Tibial nerve (tissue), 4 donors: ENCODE results near the gene SLC25A13. TPM values are rescaled to one million over a fixed set of nuclear protein-coding genes. Genes with fewer than 3 reads are reported as not detected.

Experiments used
- DNase-seq, 2 donors: peaks; one replicate each; pipeline ENCODE4 v3.0.0-alpha.2; 2019; ENCODE audit warnings: low spot score in 2 of 2
- H3K27ac ChIP-seq, 4 donors: fragments of 200-600 bp; sonication (generic) in 3 of 4; one replicate each; pipeline ENCODE4 v1.5.1; 2017 to 2019; ENCODE audit warnings: mild to moderate bottlenecking in 1 of 4
- H3K27me3 ChIP-seq, 2 donors: fragments of 200-600 bp; sonication (generic) in 1 of 2; one replicate each; pipeline versions ENCODE4 v1.5.1 to v1.6.0; 2017 to 2019
- H3K36me3 ChIP-seq, 3 donors: fragments of 200-600 bp; sonication (generic); one replicate each; pipeline ENCODE4 v1.5.1; 2018 to 2019
- H3K4me1 ChIP-seq, 4 donors: fragments of 200-600 bp; sonication (generic) in 3 of 4; one replicate each; pipeline ENCODE4 v1.5.1; 2017 to 2019
- H3K4me3 ChIP-seq, 4 donors: fragments of 200-600 bp; sonication (generic) in 3 of 4; one replicate each; pipeline ENCODE4 v1.5.1; 2017 to 2019; ENCODE audit warnings: mild to moderate bottlenecking in 1 of 4, moderate library complexity in 1 of 4
- H3K9me3 ChIP-seq, 4 donors: fragments of 200-600 bp; sonication (generic) in 3 of 4; one replicate each; pipeline ENCODE4 v1.5.1; 2017 to 2019
- EP300 ChIP-seq, 2 donors: sonication (generic); formaldehyde crosslinking; IDR thresholded peaks; one replicate each; pipeline ENCODE4 v1.6.1; 2017; ENCODE audit warnings: antibody characterized with exemption in 2 of 2, mild to moderate bottlenecking in 1 of 2
- POLR2A ChIP-seq, 2 donors: fragments of 450-650 bp; IDR thresholded peaks; one replicate each; pipeline ENCODE4 v1.6.1; 2017; ENCODE audit warnings: antibody characterized with exemption in 2 of 2, mild to moderate bottlenecking in 2 of 2, moderate library complexity in 2 of 2
- WGBS, 2 donors: methylation state at CpG; one replicate each; pipeline ENCODE4 v1.1.5; 2018; 5-methylcytosine and 5-hydroxymethylcytosine counted together
- total RNA-seq, 4 donors: library from RNA; depleted of rRNA; stranded (reverse); fragments of >200 nt; gene quantifications; one replicate each; pipeline ENCODE4 v1.1.0, GENCODE V29; 2016
- TF ChIP-seq, protein P1 (sequence below), 5 experiments: fragments of 200-600 bp in 3 of 5; fragments of 450-650 bp in 2 of 5; sonication (generic) in 3 of 5; IDR thresholded peaks; one replicate each; pipeline ENCODE4 v1.5.1; 2016 to 2019; ENCODE audit warnings: antibody characterized with exemption in 5 of 5, mild to moderate bottlenecking in 3 of 5, moderate library complexity in 2 of 5

SLC25A13 gene
- total RNA-seq, 4 donors from 2014 or later = 22.2 to 42.2 (median 29.6) TPM

DNA sequence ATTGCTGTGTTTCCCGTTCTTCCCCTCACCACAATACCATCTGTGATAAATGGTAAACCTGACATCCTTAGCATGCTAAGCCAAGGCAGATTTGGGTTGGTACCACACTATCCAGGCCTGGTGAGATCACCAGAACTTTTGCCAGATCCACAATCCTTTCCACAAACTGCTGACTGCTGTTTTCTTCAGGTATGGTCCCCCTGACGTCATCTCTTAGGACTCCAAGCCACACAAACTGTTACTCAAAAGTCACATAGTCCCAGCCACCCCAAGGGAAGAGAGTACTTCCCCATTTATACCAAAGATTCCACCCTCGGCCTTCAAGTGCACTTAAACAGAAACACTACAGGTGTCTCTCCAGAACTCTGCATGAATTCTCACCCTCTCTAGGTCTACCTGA, 34.8 kb downstream of the SLC25A13 start:
- no peaks in the 10 kb centered on the region for H3K27me3 ChIP-seq
- TF ChIP-seq EP300 (IDR thresholded peaks at IDR 0.05) (no peak), POLR2A (IDR thresholded peaks at IDR 0.05) (no peak)
- TF ChIP-seq, protein P1, sequence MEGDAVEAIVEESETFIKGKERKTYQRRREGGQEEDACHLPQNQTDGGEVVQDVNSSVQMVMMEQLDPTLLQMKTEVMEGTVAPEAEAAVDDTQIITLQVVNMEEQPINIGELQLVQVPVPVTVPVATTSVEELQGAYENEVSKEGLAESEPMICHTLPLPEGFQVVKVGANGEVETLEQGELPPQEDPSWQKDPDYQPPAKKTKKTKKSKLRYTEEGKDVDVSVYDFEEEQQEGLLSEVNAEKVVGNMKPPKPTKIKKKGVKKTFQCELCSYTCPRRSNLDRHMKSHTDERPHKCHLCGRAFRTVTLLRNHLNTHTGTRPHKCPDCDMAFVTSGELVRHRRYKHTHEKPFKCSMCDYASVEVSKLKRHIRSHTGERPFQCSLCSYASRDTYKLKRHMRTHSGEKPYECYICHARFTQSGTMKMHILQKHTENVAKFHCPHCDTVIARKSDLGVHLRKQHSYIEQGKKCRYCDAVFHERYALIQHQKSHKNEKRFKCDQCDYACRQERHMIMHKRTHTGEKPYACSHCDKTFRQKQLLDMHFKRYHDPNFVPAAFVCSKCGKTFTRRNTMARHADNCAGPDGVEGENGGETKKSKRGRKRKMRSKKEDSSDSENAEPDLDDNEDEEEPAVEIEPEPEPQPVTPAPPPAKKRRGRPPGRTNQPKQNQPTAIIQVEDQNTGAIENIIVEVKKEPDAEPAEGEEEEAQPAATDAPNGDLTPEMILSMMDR (IDR thresholded peaks at IDR 0.05) = no peak
- H3K36me3 ChIP-seq = no peaks in the 10 kb centered on the region
- WGBS, 2 donors = 83 to 87% methylated on average over 3 of the region's 3 CpGs
- H3K4me1 ChIP-seq = peaks cover 0 to 6% (median 0%) of the 10 kb centered on the region in 4 donors
- H3K27ac ChIP-seq = no peak overlapping the region
- DNase-seq = no peak
- H3K4me3 ChIP-seq = no peak overlapping the region
- H3K9me3 ChIP-seq = no peaks in the 10 kb centered on the region

DNA sequence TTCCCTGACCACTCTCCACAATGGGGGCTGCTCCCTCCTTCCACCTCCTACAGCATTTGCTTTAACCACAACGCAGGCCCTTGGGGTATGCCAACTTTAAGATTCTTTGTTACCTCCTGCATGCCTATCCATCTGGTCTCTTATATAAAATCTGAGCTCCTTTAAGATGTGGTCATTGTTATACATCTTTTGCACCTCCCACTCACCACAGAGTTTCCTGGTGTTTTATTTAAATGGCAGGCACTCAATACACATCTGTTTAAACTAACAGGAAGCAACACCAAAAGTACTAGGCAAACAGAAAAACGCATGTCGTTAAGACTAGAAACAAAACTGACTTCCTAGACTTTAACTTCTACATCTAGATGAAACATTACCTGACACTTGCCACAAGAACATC, 36.3 kb downstream of the SLC25A13 start:
- TF ChIP-seq POLR2A (IDR thresholded peaks at IDR 0.05) (no peak), EP300 (IDR thresholded peaks at IDR 0.05) (no peak)
- TF ChIP-seq, protein P1 (IDR thresholded peaks at IDR 0.05) = no peak
- no peak for DNase-seq
- Histone ChIP-seq H3K27ac (no peak overlapping the region), H3K27me3 (no peaks in the 10 kb centered on the region), H3K4me1 (peaks cover 0 to 6% (median 0%) of the 10 kb centered on the region in 4 donors), H3K4me3 (no peak overlapping the region), H3K9me3 (no peaks in the 10 kb centered on the region), H3K36me3 (no peaks in the 10 kb centered on the region)
- WGBS, 2 donors = 57 to 66% methylated on average over 3 of the region's 3 CpGs

DNA sequence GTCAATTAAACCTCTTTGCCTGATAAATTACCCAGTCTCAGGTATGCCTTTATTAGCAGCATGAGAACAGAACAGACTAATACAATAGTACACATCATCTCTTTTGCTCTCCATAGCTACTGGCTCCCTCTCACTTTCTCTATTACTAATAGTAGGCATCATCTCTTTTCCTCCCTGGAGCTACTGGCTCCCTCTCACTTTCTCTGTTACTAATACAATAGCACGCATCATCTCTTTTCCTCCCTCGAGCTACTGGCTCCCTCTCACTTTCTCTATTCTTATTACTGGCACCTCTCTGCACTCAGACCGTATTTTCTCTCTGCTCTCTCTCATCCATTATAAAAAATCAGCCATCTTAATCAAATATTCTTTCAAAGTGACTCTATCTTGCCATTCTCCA, 37.1 kb downstream of the SLC25A13 start:
- Histone ChIP-seq H3K4me1 (peaks cover 0 to 6% (median 0%) of the 10 kb centered on the region in 4 donors), H3K27ac (no peak overlapping the region), H3K36me3 (no peaks in the 10 kb centered on the region), H3K27me3 (no peaks in the 10 kb centered on the region), H3K4me3 (no peak overlapping the region), H3K9me3 (no peaks in the 10 kb centered on the region)
- 79 to 87% methylated on average over 3 of the region's 3 CpGs for WGBS, 2 donors
- TF ChIP-seq, protein P1 (IDR thresholded peaks at IDR 0.05) = no peak
- TF ChIP-seq EP300 (IDR thresholded peaks at IDR 0.05) = no peak
- TF ChIP-seq POLR2A (IDR thresholded peaks at IDR 0.05) = no peak
- no peak for DNase-seq

DNA sequence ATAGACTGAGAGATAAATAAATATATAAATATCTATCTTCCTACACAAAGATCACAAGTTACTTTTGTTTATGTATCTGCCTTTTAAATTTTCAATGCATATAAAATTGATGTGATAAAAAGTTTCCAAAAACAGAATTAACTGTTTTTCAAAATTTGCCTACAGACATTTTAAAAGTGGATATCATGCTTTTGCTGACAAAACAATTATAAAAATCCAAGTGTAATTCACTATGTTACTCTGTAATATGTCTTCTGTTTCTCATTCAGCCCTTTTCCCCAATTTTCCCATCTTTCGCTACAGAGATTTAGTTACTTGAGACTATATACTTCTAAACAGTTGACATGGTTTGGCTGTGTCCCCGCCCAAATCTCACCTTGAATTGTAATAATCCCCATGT, 37.7 kb downstream of the SLC25A13 start:
- H3K36me3 ChIP-seq = no peaks in the 10 kb centered on the region
- H3K4me3 ChIP-seq = no peak overlapping the region
- peaks cover 0 to 6% (median 0%) of the 10 kb centered on the region in 4 donors for H3K4me1 ChIP-seq
- 95 to 98% methylated on average over 2 of the region's 2 CpGs for WGBS, 2 donors
- H3K9me3 ChIP-seq = no peaks in the 10 kb centered on the region
- TF ChIP-seq, protein P1 (IDR thresholded peaks at IDR 0.05) = no peak
- no peak for TF ChIP-seq POLR2A (IDR thresholded peaks at IDR 0.05)
- no peak for TF ChIP-seq EP300 (IDR thresholded peaks at IDR 0.05)
- H3K27ac ChIP-seq = no peak overlapping the region
- no peaks in the 10 kb centered on the region for H3K27me3 ChIP-seq
- no peak for DNase-seq

DNA sequence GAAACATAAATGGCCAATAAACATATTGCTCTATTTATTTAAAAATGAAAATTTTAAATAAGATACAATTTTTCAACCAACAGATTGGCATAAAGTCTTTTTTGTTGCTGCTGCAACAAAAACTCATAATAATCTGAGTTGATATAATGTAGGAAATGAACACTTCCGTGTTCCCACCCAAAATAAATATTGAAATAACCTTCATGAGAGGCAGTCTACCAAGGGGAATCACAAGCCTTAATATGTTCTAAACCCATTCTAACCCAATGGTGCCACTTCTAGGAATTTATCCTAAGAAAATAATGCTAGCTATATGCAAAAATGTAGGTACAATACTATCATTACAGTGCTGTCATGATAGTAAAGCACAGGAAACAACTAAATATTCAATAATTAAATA, 39.1 kb downstream of the SLC25A13 start:
- peaks cover 0 to 6% (median 0%) of the 10 kb centered on the region in 4 donors for H3K4me1 ChIP-seq
- TF ChIP-seq POLR2A (IDR thresholded peaks at IDR 0.05) (no peak), EP300 (IDR thresholded peaks at IDR 0.05) (no peak)
- TF ChIP-seq, protein P1 (IDR thresholded peaks at IDR 0.05) = no peak
- H3K36me3 ChIP-seq = no peaks in the 10 kb centered on the region
- H3K4me3 ChIP-seq = no peak overlapping the region
- no peaks in the 10 kb centered on the region for H3K27me3 ChIP-seq
- H3K9me3 ChIP-seq = no peaks in the 10 kb centered on the region
- no peak overlapping the region for H3K27ac ChIP-seq
- 65 to 70% methylated on average over 1 of the region's 1 CpG for WGBS, 2 donors
- DNase-seq = no peak
